Neural cell (in vitro differentiated cells): Measurements from ENCODE around the gene SUSD2. TPM values are rescaled to one million over a fixed set of nuclear protein-coding genes. Genes with fewer than 3 reads are reported as not detected.

Experiments
- H2AFZ ChIP-seq: fragments of 200-600, 300-800 bp; sonication (generic), shearing (Covaris generic); 2 replicates; pipeline ENCODE4 v1.6.0; 2014; ENCODE audit warnings: low read depth, mild to moderate bottlenecking, antibody characterized with exemption, low read length, moderate library complexity
- H3F3A ChIP-seq: fragments of 200-600 bp; shearing (Covaris generic); 2 replicates; pipeline ENCODE4 v1.6.1; 2016; ENCODE audit warnings: mild to moderate bottlenecking, moderate library complexity, mixed read lengths, antibody characterized with exemption, low read length; ENCODE audit not compliant: insufficient read depth, poor library complexity, severe bottlenecking
- H3K27ac ChIP-seq: fragments of 200-600, 300-800 bp; sonication (generic), shearing (Covaris generic); 2 replicates; pipeline ENCODE4 v1.5.1; 2014; ENCODE audit warnings: mild to moderate bottlenecking, low read length, moderate library complexity
- H3K27me3 ChIP-seq: fragments of 300-800, 200-600 bp; sonication (generic), shearing (Covaris generic); 2 replicates; pipeline ENCODE4 v1.6.0; 2014; ENCODE audit warnings: mild to moderate bottlenecking, low read depth, low read length, moderate library complexity; ENCODE audit not compliant: insufficient read depth
- H3K36me3 ChIP-seq: fragments of 300-800, 200-600 bp; sonication (generic), shearing (Covaris generic); 2 replicates; pipeline ENCODE4 v1.5.1; 2014; ENCODE audit warnings: mild to moderate bottlenecking, antibody characterized with exemption, low read length, moderate library complexity; ENCODE audit not compliant: insufficient read depth
- H3K4me2 ChIP-seq: fragments of 300-800, 200-600 bp; sonication (generic), shearing (Covaris generic); 2 replicates; pipeline ENCODE4 v1.6.0; 2014; ENCODE audit warnings: mild to moderate bottlenecking, low read length
- H3K4me3 ChIP-seq: fragments of 300-800, 200-600 bp; sonication (generic), shearing (Covaris generic); 2 replicates; pipeline ENCODE4 v1.5.1; 2014; ENCODE audit warnings: mild to moderate bottlenecking, low read length, moderate library complexity
- H3K79me2 ChIP-seq: fragments of 200-600 bp; shearing (Covaris generic); replicated peaks from 2 replicates; pipeline ENCODE4 v1.6.0; 2014; ENCODE audit warnings: mild to moderate bottlenecking, low read length, moderate library complexity; ENCODE audit not compliant: insufficient read depth
- H3K9ac ChIP-seq: fragments of 300-800, 200-600 bp; sonication (generic), shearing (Covaris generic); 2 replicates; pipeline ENCODE4 v1.6.1; 2016; ENCODE audit warnings: mild to moderate bottlenecking, low read length, mixed read lengths
- H3K9me2 ChIP-seq: fragments of 200-600 bp; shearing (Covaris generic); 2 replicates; pipeline ENCODE4 v1.6.1; 2016; ENCODE audit warnings: mild to moderate bottlenecking, low read length, mixed read lengths; ENCODE audit not compliant: insufficient read depth
- H3K9me3 ChIP-seq: fragments of 200-600, 300-800 bp; sonication (generic), shearing (Covaris generic); 2 replicates; pipeline ENCODE4 v1.6.1; 2016; ENCODE audit warnings: mild to moderate bottlenecking, mixed run types, low read length, moderate library complexity, mixed read lengths
- H4K20me1 ChIP-seq: fragments of 200-600 bp; shearing (Covaris generic); 2 replicates; pipeline ENCODE4 v1.6.1; 2016; ENCODE audit warnings: mild to moderate bottlenecking, mixed run types; ENCODE audit not compliant: insufficient read depth
- EP300 ChIP-seq: fragments of 450-650 bp; conservative IDR thresholded peaks from 2 replicates; pipeline ENCODE4 v1.6.1; 2014; ENCODE audit warnings: antibody characterized with exemption, mild to moderate bottlenecking, moderate library complexity; ENCODE audit not compliant: poor library complexity, severe bottlenecking
- EZH2 ChIP-seq: fragments of 200-600, 300-800 bp; shearing (Covaris generic), sonication (generic); IDR thresholded peaks from 2 replicates; pipeline ENCODE4 v1.6.1; 2014; ENCODE audit warnings: antibody characterized with exemption, low read length, borderline replicate concordance, mild to moderate bottlenecking; ENCODE audit not compliant: insufficient read depth, poor library complexity, severe bottlenecking
- MXI1 ChIP-seq: fragments of 450-650 bp; conservative IDR thresholded peaks from 2 replicates; pipeline ENCODE4 v1.6.1; 2014; ENCODE audit warnings: antibody characterized with exemption, mild to moderate bottlenecking; ENCODE audit not compliant: poor library complexity, severe bottlenecking
- POLR2AphosphoS5 ChIP-seq: IDR thresholded peaks from 2 replicates; pipeline ENCODE4 v1.6.1; 2012
- RAD21 ChIP-seq: fragments of 450-650 bp; conservative IDR thresholded peaks from 2 replicates; pipeline ENCODE4 v1.6.1; 2014; ENCODE audit warnings: antibody characterized with exemption, mild to moderate bottlenecking, moderate library complexity
- SMC3 ChIP-seq: fragments of 450-650 bp; conservative IDR thresholded peaks from 2 replicates; pipeline ENCODE4 v1.6.1; 2014; ENCODE audit warnings: antibody characterized with exemption, mild to moderate bottlenecking, moderate library complexity; ENCODE audit not compliant: poor library complexity
- TAF1 ChIP-seq: IDR thresholded peaks from 2 replicates; pipeline ENCODE4 v1.6.1; 2012; ENCODE audit warnings: low read depth
- polyA plus RNA-seq: library from polyadenylated mRNA; depleted of rRNA; stranded (reverse); fragments of >200 nt; gene quantifications from 2 replicates; pipeline ENCODE4 v1.2.3, GENCODE V29; 2014
- TF ChIP-seq, protein P1 (sequence below): IDR thresholded peaks from 2 replicates; pipeline ENCODE4 v1.6.1; 2012; ENCODE audit warnings: borderline replicate concordance
- TF ChIP-seq, protein P2 (sequence below): fragments of 450-650 bp; IDR thresholded peaks from 2 replicates; pipeline ENCODE4 v1.5.1; 2014; ENCODE audit warnings: antibody characterized with exemption, mild to moderate bottlenecking, moderate library complexity; ENCODE audit not compliant: poor library complexity, severe bottlenecking

Gene SUSD2
- polyA plus RNA-seq, 1 donor from 2014 or later: 0.20 TPM

DNA sequence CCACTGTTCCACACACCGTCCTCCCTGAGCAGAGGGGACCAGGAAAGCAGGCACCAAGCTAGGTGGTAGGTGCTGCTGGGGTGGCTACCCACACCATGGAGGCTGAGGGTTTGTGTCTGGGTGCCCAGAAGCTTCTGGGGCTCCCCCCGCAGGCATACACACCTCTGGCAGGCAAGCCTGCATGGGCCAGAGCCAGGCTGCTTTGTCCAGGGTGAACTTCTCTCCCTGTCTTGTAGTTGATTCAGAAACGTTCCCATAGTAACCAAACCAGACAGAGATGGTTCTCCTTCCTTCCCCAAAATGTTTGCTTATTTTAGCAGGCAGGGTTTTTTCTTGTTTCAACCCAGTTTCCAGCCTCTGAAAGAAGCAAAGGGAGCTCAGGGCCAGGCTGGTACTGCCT, 40.9 kb upstream of the SUSD2 start:
- Histone ChIP-seq H3K9ac (no peak overlapping the region), H4K20me1 (no peaks in the 10 kb centered on the region), H2AFZ (no peak overlapping the region), H3K9me3 (no peaks in the 10 kb centered on the region), H3K27me3 (no peaks in the 10 kb centered on the region), H3K36me3 (no peaks in the 10 kb centered on the region), H3K4me3 (no peak overlapping the region), H3K4me2 (no peak overlapping the region), H3K9me2 (no peaks in the 10 kb centered on the region), H3F3A (no peaks in the 10 kb centered on the region), H3K79me2 (no peaks in the 10 kb centered on the region), H3K27ac (no peak overlapping the region)
- TF ChIP-seq RAD21: no peak
- no peak for TF ChIP-seq SMC3
- no peak for TF ChIP-seq EZH2
- no peak for TF ChIP-seq MXI1
- TF ChIP-seq TAF1: no peak
- no peak for TF ChIP-seq POLR2AphosphoS5
- TF ChIP-seq, protein P1, sequence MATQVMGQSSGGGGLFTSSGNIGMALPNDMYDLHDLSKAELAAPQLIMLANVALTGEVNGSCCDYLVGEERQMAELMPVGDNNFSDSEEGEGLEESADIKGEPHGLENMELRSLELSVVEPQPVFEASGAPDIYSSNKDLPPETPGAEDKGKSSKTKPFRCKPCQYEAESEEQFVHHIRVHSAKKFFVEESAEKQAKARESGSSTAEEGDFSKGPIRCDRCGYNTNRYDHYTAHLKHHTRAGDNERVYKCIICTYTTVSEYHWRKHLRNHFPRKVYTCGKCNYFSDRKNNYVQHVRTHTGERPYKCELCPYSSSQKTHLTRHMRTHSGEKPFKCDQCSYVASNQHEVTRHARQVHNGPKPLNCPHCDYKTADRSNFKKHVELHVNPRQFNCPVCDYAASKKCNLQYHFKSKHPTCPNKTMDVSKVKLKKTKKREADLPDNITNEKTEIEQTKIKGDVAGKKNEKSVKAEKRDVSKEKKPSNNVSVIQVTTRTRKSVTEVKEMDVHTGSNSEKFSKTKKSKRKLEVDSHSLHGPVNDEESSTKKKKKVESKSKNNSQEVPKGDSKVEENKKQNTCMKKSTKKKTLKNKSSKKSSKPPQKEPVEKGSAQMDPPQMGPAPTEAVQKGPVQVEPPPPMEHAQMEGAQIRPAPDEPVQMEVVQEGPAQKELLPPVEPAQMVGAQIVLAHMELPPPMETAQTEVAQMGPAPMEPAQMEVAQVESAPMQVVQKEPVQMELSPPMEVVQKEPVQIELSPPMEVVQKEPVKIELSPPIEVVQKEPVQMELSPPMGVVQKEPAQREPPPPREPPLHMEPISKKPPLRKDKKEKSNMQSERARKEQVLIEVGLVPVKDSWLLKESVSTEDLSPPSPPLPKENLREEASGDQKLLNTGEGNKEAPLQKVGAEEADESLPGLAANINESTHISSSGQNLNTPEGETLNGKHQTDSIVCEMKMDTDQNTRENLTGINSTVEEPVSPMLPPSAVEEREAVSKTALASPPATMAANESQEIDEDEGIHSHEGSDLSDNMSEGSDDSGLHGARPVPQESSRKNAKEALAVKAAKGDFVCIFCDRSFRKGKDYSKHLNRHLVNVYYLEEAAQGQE: no peak
- TF ChIP-seq EP300: no peak
- TF ChIP-seq, protein P2, sequence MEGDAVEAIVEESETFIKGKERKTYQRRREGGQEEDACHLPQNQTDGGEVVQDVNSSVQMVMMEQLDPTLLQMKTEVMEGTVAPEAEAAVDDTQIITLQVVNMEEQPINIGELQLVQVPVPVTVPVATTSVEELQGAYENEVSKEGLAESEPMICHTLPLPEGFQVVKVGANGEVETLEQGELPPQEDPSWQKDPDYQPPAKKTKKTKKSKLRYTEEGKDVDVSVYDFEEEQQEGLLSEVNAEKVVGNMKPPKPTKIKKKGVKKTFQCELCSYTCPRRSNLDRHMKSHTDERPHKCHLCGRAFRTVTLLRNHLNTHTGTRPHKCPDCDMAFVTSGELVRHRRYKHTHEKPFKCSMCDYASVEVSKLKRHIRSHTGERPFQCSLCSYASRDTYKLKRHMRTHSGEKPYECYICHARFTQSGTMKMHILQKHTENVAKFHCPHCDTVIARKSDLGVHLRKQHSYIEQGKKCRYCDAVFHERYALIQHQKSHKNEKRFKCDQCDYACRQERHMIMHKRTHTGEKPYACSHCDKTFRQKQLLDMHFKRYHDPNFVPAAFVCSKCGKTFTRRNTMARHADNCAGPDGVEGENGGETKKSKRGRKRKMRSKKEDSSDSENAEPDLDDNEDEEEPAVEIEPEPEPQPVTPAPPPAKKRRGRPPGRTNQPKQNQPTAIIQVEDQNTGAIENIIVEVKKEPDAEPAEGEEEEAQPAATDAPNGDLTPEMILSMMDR: no peak

DNA sequence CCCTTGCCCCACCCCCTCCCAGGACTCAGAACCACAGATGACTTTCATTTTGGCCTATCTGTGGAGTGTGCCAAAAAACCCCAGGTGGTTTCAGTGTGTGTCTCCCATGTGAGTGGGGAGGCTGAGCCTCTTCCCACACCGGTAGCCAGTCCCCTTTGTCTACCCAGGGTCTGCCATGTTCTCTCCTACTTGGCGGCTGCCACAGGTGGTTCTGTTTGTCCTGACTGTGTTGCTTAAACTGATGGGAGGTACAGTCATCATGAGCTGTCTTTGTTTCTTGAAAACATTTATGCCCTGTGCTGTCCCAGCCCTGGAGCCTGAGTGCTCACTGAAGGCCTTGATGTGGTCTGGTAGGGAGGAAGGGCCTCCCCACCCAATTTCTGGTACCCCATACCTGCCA, 39.7 kb upstream of the SUSD2 start:
- TF ChIP-seq EZH2: no peak
- TF ChIP-seq SMC3: no peak
- no peak for TF ChIP-seq EP300
- TF ChIP-seq, protein P1: no peak
- TF ChIP-seq MXI1: no peak
- no peak for TF ChIP-seq POLR2AphosphoS5
- TF ChIP-seq RAD21: no peak
- TF ChIP-seq, protein P2: no peak
- no peak for TF ChIP-seq TAF1
- no peak overlapping the region for H3K4me2 ChIP-seq
- no peaks in the 10 kb centered on the region for H3K79me2 ChIP-seq
- no peaks in the 10 kb centered on the region for H3K27me3 ChIP-seq
- no peaks in the 10 kb centered on the region for H4K20me1 ChIP-seq
- H2AFZ ChIP-seq: no peak overlapping the region
- no peak overlapping the region for H3K9ac ChIP-seq
- H3K27ac ChIP-seq: no peak overlapping the region
- no peaks in the 10 kb centered on the region for H3K9me3 ChIP-seq
- no peaks in the 10 kb centered on the region for H3K36me3 ChIP-seq
- no peaks in the 10 kb centered on the region for H3F3A ChIP-seq
- H3K4me3 ChIP-seq: no peak overlapping the region
- H3K9me2 ChIP-seq: no peaks in the 10 kb centered on the region
